Heart right ventricle (tissue), 16 donors: Measurements from ENCODE around the gene FGR. TPM values are rescaled to one million over a fixed set of nuclear protein-coding genes. Genes with fewer than 3 reads are reported as not detected.

ENCODE experiments used
- ATAC-seq, 8 donors: fragments of 200-7000 bp; cut with Tn5 transposase; one replicate each; pipeline ENCODE4 v1.9.1; 2020; ENCODE audit warnings: mild to moderate bottlenecking in 8 of 8, moderate library complexity in 8 of 8, moderate number of reproducible peaks in 1 of 8
- DNase-seq, 2 donors: peaks; one replicate each; pipeline ENCODE4 v3.0.0-alpha.2; 2020
- H3K27ac ChIP-seq, 10 donors: fragments of 200-600 bp; sonication (generic) in 2 of 10; one replicate each; pipeline versions ENCODE4 v1.5.0 to v1.8.0; 2020 to 2022; ENCODE audit warnings: mild to moderate bottlenecking in 3 of 10
- H3K27me3 ChIP-seq, 7 donors: fragments of 200-600 bp; one replicate each; pipeline ENCODE4 v1.8.0; 2021 to 2022; ENCODE audit warnings: mild to moderate bottlenecking in 2 of 7
- H3K36me3 ChIP-seq, 9 donors: fragments of 200-600 bp; sonication (generic) in 1 of 9; one replicate each; pipeline versions ENCODE4 v1.5.0 to v1.8.0; 2020 to 2022; ENCODE audit warnings: mild to moderate bottlenecking in 2 of 9
- H3K4me1 ChIP-seq, 9 donors: fragments of 200-600 bp; sonication (generic) in 1 of 9; one replicate each; pipeline versions ENCODE4 v1.5.0 to v1.8.0; 2020 to 2022; ENCODE audit warnings: mild to moderate bottlenecking in 4 of 9
- H3K4me3 ChIP-seq, 10 donors: fragments of 200-600 bp; sonication (generic) in 2 of 10; one replicate each; pipeline versions ENCODE4 v1.5.0 to v1.8.0; 2020 to 2022; ENCODE audit warnings: mild to moderate bottlenecking in 7 of 10, moderate library complexity in 2 of 10
- H3K9me3 ChIP-seq, 11 donors: fragments of 200-600 bp in 10 of 11; sonication (generic) in 2 of 11; one replicate each; pipeline versions ENCODE4 v1.5.0 to v1.8.0; 2013 to 2022; ENCODE audit warnings: mild to moderate bottlenecking in 2 of 11, control low read depth in 1 of 11, moderate library complexity in 1 of 11
- CTCF ChIP-seq, 9 donors: fragments of 200-600 bp; sonication (generic) in 2 of 9; IDR thresholded peaks; one replicate each; pipeline versions ENCODE4 v1.5.0 to v1.8.0; 2021 to 2022; ENCODE audit warnings: antibody characterized with exemption in 9 of 9, mild to moderate bottlenecking in 5 of 9, moderate library complexity in 1 of 9
- WGBS, 2 donors: extraction: QIAGEN DNeasy Blood & Tissue Kit; methylation state at CpG; one replicate each; pipeline ENCODE4 v1.1.7; 2013; ENCODE audit warnings: inconsistent platforms in 1 of 2; 5-methylcytosine and 5-hydroxymethylcytosine counted together
- intact Hi-C, 10 donors: fragments of 100-400 bp; cut with DNase I; formaldehyde crosslinking; loops; one replicate each; pipeline versions ENCODE4 v1.11.1 to v1.14.2; 2022
- polyA plus RNA-seq, 2 donors: library from polyadenylated mRNA; stranded (reverse); fragments of 200-250 nt; gene quantifications; one replicate each; pipeline ENCODE4 v1.2.3, GENCODE V29; 2013
- total RNA-seq, 10 donors: library from RNA; stranded (reverse); fragmentation: NEBNext Ultra II Directional in 3 of 10; extraction: Animal tissue kit (Norgen Biotek cat#: 25700) in 3 of 10; gene quantifications; one replicate each; pipeline versions ENCODE4 v1.2.1 to v1.2.4, GENCODE V29; 2021 to 2023
- donor health status: Arrhythmogenic right ventricular cardiomyopathy.
- donor health status: ischemic (EF 13 %, LVEDD 7.1; RV severe dilation, severe dysfunction).
- donor health status: healthy with polysubstance abuse.
- donor health status: DM: no; HTN: yes; CAD: no.
- donor health status: DM: no; HTN: no; CAD: no.
- donor health status: ischemic (EF 25% LVEDD 6.9; RV normal size, moderate dysfunction).
- donor health status: ischemic (EF 25% LVEDD 5.7; RV mildly dilated, moderate dysfunction).
- donor health status: healthy.
- donor health status: DM: yes; HTN: yes; CAD: no.
- donor health status: Ischemic cardiomyopathy.
- donor health status: ischemic (EF 35%, LVEDD 5.7; RV mildly dilated, moderate dysfunction).
- donor health status: nonischemic (EF 11% LVEDD 7.7; RV severe dilation, severe dysfunction).
- donor health status: DM: yes; HTN: yes; CAD: no.
- donor health status: PGD.
- donor health status: ischemic (EF 29% LVEDD 5.4; RV normal size, mild dysfunction).
- donor health status: nonischemic (EF 23%, LVEDD 6.1; RV moderate dilation, normal function).

FGR gene
- total and polyA plus RNA-seq, 12 donors: 1.4 to 11.0 (median 3.2) TPM

- intact Hi-C loops: no loop called here
- peaks cover 0 to 21% (median 0%) of the 10 kb centered on the region in 9 donors for H3K36me3 ChIP-seq
- TF ChIP-seq CTCF (IDR thresholded peaks at IDR 0.05): no peak
- 20% methylated on average over 13 of the region's 13 CpGs for WGBS, 2 donors
- no peak overlapping the region for H3K4me3 ChIP-seq
- peaks cover 57 to 96% (median 85%) of the 10 kb centered on the region in 9 donors for H3K4me1 ChIP-seq
- DNase-seq: peak in 1 of 2 donors; percentile 72
- ATAC-seq: peak; percentile 36 to 58 (median 46)
- H3K27ac ChIP-seq: peak overlapping the region; percentile 6 to 99 (median 74)
- no peaks in the 10 kb centered on the region for H3K9me3 ChIP-seq
- no peaks in the 10 kb centered on the region for H3K27me3 ChIP-seq
These were observed 45.1 kb downstream of the FGR start for GRCh38 chr1:27589841-27590426.

- no peak overlapping the region for H3K4me3 ChIP-seq
- peaks cover 52 to 96% (median 85%) of the 10 kb centered on the region in 9 donors for H3K4me1 ChIP-seq
- ATAC-seq (no peak), DNase-seq (no peak)
- intact Hi-C loops: no loop called here
- H3K27ac ChIP-seq: peak overlapping the region; percentile 6 to 99 (median 74)
- no peak for TF ChIP-seq CTCF (IDR thresholded peaks at IDR 0.05)
- H3K36me3 ChIP-seq: peaks cover 0 to 21% (median 0%) of the 10 kb centered on the region in 9 donors
- WGBS, 2 donors: 43 to 59% methylated on average over 6 of the region's 6 CpGs
- no peaks in the 10 kb centered on the region for H3K9me3 ChIP-seq
- H3K27me3 ChIP-seq: no peaks in the 10 kb centered on the region
These were observed 45.5 kb downstream of the FGR start for GRCh38 chr1:27589441-27589840.

GRCh38 chr1:27588256-27589232 is 46.4 kb downstream of the FGR start:
- Histone ChIP-seq H3K4me1 (peaks cover 47 to 96% (median 76%) of the 10 kb centered on the region in 9 donors), H3K27me3 (no peaks in the 10 kb centered on the region), H3K9me3 (no peaks in the 10 kb centered on the region), H3K4me3 (no peak overlapping the region), H3K36me3 (peaks cover 0 to 21% (median 0%) of the 10 kb centered on the region in 9 donors), H3K27ac (peak overlapping the region; percentile 49 to 99 (median 74))
- intact Hi-C loops: no loop called here
- DNase-seq: no peak
- 37 to 42% methylated on average over 12 of the region's 12 CpGs for WGBS, 2 donors
- peak; percentile 14 to 73 (median 59) for ATAC-seq
- no peak for TF ChIP-seq CTCF (IDR thresholded peaks at IDR 0.05)

- intact Hi-C loops: no loop called here
- no peaks in the 10 kb centered on the region for H3K27me3 ChIP-seq
- no peaks in the 10 kb centered on the region for H3K9me3 ChIP-seq
- H3K4me1 ChIP-seq: peaks cover 23 to 96% (median 65%) of the 10 kb centered on the region in 9 donors
- no peak for DNase-seq
- peaks cover 0 to 21% (median 0%) of the 10 kb centered on the region in 9 donors for H3K36me3 ChIP-seq
- no peak for ATAC-seq
- no peak for TF ChIP-seq CTCF (IDR thresholded peaks at IDR 0.05)
- WGBS, 2 donors: 62 to 72% methylated on average over 3 of the region's 3 CpGs
- H3K4me3 ChIP-seq: no peak overlapping the region
- peak overlapping the region in 2 of 10 donors; percentile 3 to 99 for H3K27ac ChIP-seq
These were observed 49.3 kb downstream of the FGR start for GRCh38 chr1:27585684-27586083.
